ENCODE measurements around the gene KCNJ10.

The KCNJ10 gene

DNA sequence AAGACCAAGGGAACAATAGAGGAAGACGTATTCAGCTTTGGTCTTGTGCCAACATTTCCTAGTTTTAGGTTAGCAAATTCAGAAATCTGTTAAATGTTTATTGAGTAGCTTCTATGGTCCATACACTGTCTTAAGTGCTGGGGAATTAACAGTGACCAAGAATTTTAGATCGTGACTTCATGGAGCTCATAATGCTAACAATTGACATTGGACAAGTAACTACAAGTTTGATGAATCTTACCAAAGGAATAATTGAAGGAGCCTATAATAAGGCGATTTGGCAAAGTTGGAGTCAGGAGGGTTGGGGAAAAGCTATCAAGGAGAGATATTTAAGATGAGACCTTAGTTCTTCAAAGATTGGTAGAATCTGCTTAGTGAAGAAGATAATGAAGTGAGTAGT lies 114.5 kb downstream of the KCNJ10 start:
- no peak for DNase-seq

DNA sequence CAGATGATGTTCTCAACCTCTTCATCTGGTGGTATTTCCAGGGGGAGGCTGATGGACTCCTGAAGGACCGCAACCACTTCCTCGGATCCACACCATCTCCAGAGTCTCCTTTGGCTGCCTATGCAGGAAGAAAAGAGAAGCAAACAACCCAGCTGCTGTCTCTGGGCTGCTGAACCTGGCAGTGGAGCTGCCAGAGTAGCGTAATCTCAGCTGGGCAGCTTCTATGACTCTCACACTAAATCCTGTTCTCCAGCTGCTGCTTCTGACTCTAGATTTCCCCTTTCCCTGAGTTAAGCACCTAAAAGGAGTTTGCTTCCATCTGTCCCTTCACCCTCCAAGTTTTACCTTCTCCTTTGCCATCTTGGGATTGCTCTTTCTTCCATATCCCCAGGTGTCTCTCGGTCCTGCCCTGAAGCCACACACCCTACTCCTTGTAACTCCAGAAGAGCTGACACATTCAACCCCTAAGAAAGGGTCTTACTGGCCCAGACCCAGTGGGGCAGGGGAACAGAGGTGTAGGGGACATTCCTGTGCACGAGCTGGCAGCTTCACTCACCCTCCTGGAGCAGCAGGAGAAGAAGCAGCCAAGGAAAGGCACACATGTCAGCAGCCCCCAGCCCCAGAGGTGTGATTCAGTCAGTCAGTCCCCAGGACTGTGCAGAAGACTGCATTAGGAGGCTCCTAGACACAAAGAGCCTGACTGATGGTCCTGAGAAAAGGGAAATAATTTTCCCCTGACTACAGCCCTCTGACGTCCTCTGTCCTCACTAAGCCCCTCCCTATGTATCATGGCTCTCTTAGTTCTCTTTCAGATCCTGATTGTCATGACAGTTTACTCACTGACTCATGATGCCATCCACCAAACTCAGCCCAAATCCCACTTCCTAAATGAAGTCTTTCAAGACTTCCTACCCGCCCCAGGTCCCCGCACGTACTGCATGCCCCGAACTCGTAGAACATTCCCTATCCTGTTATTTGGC lies 116.1 kb downstream of the KCNJ10 start, which contains the start of gene SLAMF9:
Gene SLAMF9 (minus strand): TSS at position 702 of the 980 bp plus-strand sequence. CDS start 100 bp downstream, at position 602.
- no peak for DNase-seq

DNA sequence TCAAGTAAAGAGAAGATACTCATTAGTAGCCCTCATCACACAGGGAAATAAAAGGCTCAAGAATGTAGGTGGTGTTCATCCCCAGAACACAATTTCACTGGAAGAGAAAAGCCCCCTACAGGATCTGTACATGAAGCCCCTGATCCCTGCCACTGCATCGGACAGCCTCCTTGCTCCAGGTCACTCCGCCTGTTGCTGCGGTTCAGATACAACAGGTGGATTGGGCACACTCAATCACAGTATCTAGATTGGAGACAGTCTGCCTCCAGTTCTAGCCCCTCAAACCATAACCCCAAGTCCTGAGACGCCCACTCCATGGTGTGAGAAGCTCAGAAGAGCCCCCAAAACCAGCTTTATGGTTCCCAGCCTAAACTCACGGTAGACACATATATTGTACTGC lies 117.0 kb downstream of the KCNJ10 start:
- no peak for DNase-seq

GRCh38 chr1:159951551-159951950 lies 118.4 kb downstream of the KCNJ10 start:
- no peak for DNase-seq

DNA sequence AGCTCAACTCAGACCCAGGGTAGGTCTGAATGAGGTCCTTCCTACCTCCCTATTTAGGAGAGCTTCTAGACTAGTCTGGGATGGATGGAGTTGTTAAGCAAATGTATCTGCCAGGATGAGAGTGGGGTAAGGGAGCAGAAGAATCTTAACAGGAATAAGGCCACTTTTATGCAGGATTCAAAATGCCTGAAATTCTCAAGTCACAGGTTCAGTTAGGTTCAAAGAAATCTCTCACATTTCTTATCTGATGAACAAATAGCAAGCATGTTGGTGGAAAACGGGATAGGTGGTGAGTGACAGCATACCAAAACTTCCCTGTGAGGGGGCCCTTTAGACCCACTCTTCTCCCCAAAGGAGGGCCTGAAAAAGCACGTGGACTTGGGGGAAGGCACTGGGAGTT lies 118.9 kb downstream of the KCNJ10 start:
- no peak for DNase-seq

DNA sequence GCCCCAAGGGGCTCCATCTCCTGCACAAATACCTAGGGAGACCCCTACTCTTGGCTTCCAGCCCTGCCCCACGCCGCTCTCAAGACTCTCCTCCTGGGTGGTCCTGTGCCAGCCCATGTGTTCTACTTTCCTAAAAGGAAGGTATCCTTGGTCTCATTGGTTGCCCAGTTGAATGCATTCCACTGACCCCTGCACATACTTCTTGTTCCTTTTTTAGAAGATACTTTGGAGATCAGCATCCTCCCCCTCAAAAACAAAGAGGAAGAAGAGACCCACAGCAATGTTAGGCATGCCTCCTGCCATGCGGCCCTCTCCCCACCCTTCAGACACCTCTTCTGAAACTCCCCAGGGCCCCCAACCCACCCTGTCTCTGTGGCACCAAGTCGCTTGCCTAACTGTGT lies 120.0 kb downstream of the KCNJ10 start:
- DNase-seq, result no peak

DNA sequence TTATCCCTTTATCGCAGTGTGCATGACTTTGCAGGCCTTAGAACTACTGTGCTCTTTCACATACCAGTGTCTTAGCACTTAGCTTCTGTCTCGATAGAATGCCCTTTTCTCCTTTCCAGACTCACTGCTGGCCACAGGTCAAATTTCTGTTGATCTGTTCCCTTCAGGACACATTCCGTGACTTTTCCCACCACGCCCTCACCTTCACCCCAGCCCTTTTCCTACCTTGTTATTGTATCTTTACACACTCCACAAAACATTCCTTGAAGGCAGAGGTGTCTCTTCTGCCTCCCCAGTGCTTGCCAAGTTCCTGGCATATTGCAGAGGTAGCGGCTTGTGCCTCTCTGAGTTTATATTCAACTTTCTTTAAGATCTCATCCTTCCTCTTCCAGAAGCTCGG lies 120.8 kb downstream of the KCNJ10 start:
- DNase-seq, result no peak

Measured in stimulated activated CD4-positive, alpha-beta T cell treated with anti-CD3 and anti-CD28 coated beads, Interleukin-4, amount 100 ng/mL, for 24 hours (primary cell).